Kidney glomerular epithelial cell (primary cell): ENCODE results near the gene KRTAP10-1.
"Not testable (repeated sequence)": the region's sequence is repeated elsewhere in the genome, so short reads cannot be mapped to it uniquely, and the experiment has no call there.

Experiments
- DNase-seq: peaks from one replicate; lab custom pipeline; 2025; lab: John Stamatoyannopoulos, UW

Gene KRTAP10-1, protein sequence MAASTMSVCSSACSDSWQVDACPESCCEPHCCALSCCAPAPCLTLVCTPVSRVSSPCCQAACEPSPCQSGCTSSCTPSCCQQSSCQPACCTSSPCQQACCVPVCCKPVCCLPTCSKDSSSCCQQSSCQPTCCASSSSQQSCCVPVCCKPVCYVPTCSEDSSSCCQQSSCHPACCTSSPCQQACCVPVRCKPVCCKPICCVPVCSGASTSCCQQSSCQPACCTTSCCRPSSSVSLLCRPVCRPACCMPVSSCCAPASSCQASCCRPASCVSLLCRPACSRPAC

GRCh38 chr21:44539991-44540666, at the start of gene KRTAP10-1:
Gene KRTAP10-1, minus strand, starts transcription at chr21:44540195. Its CDS starts 45 bp downstream, at chr21:44540150.
- no peak for DNase-seq

- DNase-seq = no peak
Observed at GRCh38 chr21:44589094-44589493, 49.1 kb upstream of the KRTAP10-1 start.

DNA sequence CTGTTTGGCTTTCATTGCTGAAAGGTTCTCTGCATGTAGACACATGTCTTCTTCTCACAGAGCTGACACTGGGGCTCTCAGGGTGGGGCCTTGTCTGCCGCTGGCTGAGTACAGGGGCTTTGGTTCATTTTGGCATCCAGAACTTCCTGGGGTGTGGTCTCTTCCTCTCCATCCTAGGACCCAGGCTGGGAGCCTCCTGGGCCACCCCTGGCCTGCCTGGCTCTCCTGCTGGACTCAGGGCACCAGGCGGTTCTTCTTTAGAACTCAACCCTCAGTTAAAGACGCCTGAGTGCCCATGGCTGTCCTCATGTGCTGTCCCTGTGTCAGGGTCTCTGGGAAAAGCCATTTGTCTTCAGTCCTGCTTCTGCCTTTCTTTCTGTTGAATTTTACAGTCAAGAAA, 45.9 kb upstream of the KRTAP10-1 start:
- no peak for DNase-seq

- DNase-seq = no peak
Observed at GRCh38 chr21:44583800-44584147, 43.8 kb upstream of the KRTAP10-1 start.

DNA sequence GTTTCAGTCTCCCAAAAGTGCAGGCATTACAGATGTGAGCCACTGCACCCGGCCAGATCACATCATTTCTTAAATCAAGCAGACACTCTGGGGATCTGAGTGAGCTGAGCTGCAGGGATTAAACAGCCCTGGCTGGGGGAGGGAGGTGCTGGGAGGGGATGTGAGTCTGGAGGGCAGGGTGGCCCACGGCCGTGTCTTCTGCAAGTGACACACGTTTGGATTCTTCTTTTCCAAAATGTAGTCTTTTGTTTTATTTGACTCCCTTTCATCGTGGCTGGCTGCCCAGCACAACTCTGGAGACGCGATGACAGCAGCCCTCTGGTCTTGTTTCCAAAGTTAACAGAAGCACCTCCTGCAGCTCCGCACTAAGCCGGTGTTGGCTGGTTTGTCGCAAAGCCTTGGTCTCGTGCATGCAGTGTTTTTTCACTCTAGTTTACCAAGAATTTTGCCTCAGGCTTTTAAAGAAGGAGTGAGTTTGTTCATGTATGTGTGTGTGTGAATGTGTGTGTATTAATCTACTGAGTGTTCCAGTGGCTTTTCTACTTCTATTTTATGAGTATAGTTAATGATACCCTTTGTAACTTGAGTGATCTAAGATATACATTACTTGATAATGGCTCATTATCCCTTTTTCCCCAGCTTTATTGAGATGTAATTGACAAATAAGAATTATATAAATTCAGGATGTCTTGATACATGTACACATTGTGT, 43.2 kb upstream of the KRTAP10-1 start:
- no peak for DNase-seq

DNA sequence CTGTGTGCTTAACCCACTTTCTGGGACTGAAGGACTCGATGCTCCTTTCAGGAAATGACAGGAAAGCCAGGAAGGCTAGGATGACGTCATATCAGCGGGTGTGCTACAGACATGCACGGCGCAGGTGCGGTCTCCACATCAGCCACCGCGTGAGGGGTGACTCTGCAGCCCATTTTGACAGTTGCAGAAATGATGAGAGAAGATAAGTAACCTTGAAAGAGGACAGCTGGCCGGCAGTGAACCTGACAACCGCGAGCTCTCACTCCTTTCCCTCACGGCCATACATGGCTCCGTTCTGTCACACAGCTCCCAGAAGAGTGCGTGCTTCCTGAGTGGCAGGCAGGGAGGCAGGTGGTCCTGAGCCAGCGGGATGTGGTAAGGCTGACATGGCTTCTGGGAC, 42.1 kb upstream of the KRTAP10-1 start:
- DNase-seq = no peak

DNA sequence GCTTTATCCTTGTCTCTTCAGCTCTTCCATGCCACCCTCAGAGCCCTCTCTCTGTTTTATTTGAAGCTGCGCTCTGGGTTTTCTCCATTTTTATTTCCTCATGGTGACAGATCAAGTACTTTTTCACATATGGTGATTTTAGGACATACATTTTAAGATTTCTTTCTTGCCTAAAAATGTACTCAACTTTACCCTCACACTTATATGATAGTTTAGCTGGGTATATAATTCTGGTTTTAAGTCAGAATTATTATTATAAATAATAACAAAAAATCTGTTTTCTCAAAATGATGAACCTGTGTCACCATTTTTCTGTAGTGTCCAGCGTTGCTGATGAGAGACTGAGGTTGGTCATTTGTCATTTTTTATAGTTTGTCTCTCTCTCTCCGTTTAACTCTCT, 41.2 kb upstream of the KRTAP10-1 start:
- no peak for DNase-seq

DNA sequence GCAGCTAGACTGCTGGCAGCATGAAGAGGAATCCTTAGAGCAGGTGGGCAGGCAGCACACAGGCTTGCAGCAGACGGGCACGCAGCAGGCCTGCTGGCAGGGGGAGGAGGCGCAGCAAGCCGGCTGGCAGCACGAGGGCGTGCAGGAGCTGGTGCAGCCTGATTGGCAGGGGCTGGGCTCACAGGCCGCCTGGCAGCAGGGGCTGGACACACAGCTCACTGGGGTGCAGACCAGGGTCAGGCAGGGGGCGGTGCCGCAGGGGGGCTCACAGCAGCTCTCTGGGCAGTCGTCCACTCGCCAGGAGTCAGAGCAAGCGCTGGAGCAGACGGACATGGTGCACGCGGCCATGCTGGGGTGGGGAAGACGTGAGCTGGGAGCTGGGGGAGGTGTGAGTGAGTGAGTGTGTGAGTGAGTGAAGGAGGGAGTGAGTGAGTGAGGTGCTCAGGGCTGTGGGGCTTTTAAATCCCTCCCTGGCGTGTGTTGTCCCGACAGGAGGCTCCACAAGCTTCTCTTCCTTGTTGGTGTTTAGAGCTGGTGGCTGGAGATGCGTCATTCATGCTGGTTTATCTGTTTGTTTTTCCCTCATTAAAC, 40.3 kb upstream of the KRTAP10-1 start, which contains the start of gene KRTAP10-5:
TSS of gene KRTAP10-5 (minus strand) at position 374 of the 591 bp plus-strand sequence. CDS start at position 348, 26 bp downstream.
- DNase-seq = not testable (repeated sequence)

DNA sequence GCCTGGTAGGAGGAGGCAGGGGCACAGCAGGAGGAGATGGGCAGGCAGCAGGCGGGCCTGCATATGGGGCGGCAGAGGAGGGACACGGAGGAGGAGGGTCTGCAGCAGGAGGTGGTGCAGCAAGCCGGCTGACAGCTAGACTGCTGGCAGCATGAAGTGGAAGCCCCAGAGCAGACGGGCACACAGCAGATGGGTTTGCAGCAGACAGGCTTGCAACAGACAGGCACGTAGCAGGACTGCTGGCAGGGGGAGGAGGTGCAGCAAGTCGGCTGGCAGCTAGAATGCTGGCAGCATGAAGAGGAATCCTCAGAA, 39.8 kb upstream of the KRTAP10-1 start:
- DNase-seq = no peak

DNA sequence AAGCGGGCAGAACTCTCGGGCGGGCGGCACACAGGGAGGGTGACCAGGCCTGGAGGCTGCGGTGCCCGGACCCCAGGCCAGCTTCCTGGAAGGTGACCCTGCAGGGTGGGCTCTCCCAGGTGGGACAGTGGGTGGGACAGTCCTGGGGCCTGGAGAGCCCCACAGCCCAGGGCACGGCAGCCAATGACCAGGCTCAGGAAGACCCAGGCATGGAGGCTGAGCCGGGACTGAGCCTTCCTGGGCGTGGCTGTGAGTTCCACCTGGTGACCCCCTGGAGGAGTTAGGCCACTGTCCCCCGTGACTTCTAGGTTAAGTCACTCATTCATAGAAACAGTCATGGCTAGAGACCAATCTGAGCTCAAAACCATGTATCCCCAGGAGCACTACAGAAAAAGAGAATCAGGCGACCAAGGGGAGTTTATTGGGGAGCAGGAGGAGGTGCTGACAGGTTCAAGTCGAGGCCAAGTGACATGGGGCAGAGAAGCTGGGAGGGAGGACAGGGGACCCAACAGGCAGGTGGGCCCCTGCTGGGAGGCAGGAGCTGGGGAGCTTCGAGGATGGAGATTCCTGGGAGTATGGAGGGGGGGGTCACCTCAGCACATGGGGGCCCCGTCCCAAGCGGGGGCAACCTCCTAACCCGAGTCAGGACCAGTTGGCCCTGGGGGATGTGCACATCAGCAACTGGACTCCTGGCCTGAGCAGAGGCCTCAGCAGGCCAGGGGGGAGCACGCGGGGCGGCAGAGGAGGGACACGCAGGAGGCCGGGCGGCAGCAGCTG, 39.2 kb upstream of the KRTAP10-1 start:
- DNase-seq = no peak

DNA sequence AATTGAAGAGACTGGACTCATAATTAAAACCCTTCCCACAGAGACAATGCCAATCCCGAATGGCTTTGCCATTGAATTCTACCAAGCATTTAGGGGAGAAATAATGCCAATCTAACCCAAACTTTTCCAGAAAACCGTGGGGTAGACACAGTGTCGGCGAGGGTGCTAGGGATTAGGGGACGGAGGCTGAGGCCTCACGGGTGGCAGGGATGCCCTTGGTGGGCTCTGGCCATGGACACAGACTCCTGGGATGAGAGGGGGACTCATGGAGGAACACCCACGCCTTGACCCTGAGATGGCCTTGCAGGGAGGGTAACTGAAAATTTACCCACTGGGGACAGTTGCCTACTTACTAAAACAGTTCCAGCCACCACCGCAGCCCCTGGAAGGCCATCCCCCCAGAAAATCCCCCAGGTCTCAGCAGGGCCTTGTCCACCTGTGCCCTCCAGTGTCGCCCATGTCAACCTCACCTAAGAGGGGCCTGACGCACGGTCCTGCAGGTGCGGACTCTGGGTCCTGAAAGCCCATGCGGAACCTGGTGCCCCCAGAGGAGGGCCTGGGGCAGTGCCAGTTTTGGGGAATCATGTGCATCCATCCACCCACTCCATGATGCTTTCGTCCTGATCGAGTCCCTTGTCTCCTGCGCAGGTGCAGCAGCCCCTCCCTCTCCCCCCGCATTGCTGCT, 38.5 kb upstream of the KRTAP10-1 start:
- no peak for DNase-seq

DNA sequence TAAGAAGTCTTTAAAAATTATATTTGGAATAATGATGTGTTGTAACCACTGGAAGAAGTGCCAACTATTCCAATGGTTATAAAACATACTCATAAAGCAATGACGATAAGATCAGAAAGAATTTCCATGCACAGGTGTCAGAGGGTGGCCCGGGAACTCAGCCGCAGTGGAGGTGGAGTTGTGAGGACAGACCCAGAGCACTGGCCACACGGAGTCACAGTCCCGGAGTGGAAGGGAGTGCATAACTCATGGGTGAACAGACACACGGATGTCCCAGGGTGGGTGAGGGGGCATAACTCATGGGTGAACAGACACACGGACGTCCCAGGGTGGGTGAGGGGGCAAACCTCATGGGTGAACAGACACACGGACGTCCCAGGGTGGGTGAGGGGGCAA, 36.0 kb upstream of the KRTAP10-1 start:
- no peak for DNase-seq

- DNase-seq = no peak
Observed at GRCh38 chr21:44575307-44576024, 35.5 kb upstream of the KRTAP10-1 start.

GRCh38 chr21:44574457-44575306, 34.7 kb upstream of the KRTAP10-1 start:
- no peak for DNase-seq

DNA sequence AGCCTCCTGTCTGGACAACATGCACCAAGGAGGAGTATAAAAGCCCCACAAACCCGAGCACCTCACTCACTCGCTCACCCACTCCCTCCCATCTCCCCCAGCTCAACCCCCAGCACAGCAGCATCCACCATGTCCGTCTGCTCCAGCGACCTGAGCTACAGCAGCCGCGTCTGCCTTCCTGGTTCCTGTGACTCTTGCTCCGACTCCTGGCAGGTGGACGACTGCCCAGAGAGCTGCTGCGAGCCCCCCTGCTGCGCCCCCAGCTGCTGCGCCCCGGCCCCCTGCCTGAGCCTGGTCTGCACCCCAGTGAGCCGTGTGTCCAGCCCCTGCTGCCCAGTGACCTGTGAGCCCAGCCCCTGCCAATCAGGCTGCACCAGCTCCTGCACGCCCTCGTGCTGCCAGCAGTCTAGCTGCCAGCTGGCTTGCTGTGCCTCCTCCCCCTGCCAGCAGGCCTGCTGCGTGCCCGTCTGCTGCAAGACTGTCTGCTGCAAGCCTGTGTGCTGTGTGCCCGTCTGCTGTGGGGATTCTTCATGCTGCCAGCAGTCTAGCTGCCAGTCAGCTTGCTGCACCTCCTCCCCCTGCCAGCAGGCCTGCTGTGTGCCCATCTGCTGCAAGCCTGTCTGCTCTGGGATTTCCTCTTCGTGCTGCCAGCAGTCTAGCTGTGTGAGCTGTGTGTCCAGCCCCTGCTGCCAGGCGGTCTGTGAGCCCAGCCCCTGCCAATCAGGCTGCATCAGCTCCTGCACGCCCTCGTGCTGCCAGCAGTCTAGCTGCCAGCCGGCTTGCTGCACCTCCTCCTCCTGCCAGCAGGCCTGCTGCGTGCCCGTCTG, 33.8 kb upstream of the KRTAP10-1 start, which contains the start of gene KRTAP10-4:
TSS of gene KRTAP10-4 (plus strand) at position 100 of the 827 bp plus-strand sequence. CDS start at position 130, 30 bp downstream.
- DNase-seq = not testable (repeated sequence)

DNA sequence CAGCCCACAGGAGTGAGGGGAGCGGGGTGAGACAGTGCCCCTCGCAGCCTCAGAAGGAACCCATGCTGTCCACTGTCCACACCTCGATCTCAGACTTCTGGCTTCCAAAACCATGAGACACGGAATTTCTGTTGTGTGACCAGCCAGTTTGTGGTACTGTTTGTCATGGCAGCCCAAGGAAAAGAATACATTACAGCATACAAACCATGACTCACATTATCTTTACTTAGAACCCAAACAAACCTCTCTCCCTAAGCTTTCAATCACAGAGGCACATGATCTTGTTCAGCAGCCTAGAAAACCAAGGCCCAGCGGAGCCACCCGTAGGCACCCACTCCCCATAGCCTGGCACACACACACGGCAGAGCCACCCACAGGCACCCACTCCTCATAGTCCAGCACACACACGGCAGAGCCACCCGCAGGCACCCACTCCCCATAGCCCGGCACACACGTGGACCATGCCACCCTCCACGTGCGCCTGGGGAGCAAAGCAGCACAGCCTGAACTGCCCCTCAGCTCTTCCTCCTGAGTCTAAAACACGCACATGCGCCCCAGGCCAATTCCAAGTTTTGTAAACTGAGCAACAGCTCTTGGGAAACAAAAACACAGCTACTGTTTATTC, 33.1 kb upstream of the KRTAP10-1 start:
- DNase-seq = no peak

- no peak for DNase-seq
Observed at GRCh38 chr21:44571844-44572782, 32.1 kb upstream of the KRTAP10-1 start.
